Activated CD8-positive, alpha-beta memory T cell treated with anti-CD3 and anti-CD28 coated beads, Interleukin-2, amount 10 ng/mL, durations not matched to agents 7 days and 5 days (primary cell): Measurements from ENCODE around the gene PLAAT4. TPM values are rescaled to one million over a fixed set of nuclear protein-coding genes. Genes with fewer than 3 reads are reported as not detected.
"Not testable (repeated sequence)": the region's sequence is repeated elsewhere in the genome, so short reads cannot be mapped to it uniquely, and the experiment has no call there.

Experiments used
- ATAC-seq: fragments of 150-1000 bp; cut with Tn5 transposase; one replicate; pipeline ENCODE4 v1.10.0; 2021; ENCODE audit warnings: moderate library complexity
- CTCF ChIA-PET: fragments of 350-600 bp; sonication (Branson Sonifier 250); formaldehyde crosslinking; loops from one replicate; lab custom pipeline; 2021; ENCODE audit warnings: antibody characterized with exemption; lab: Charles Lee
- DNase-seq: peaks from one replicate; pipeline ENCODE4 v3.0.0-alpha.2; 2020
- H3K27ac Mint-ChIP-seq: one replicate; pipeline ENCODE4 v1.8.0; 2021; ENCODE audit warnings: mild to moderate bottlenecking, mixed read lengths
- H3K27me3 Mint-ChIP-seq: one replicate; pipeline ENCODE4 v1.8.0; 2021; ENCODE audit warnings: mixed read lengths
- H3K36me3 Mint-ChIP-seq: one replicate; pipeline ENCODE4 v1.8.0; 2021; ENCODE audit warnings: mild to moderate bottlenecking, mixed read lengths
- H3K4me1 Mint-ChIP-seq: one replicate; pipeline ENCODE4 v1.8.0; 2021; ENCODE audit warnings: mixed read lengths
- H3K4me3 Mint-ChIP-seq: one replicate; pipeline ENCODE4 v1.8.0; 2021; ENCODE audit warnings: mild to moderate bottlenecking, moderate library complexity, mixed read lengths
- H3K9me3 Mint-ChIP-seq: one replicate; pipeline ENCODE4 v1.8.0; 2022; ENCODE audit warnings: low read depth, mixed read lengths
- total RNA-seq, 2 experiments: library from RNA; stranded (reverse); gene quantifications; one replicate each; pipeline ENCODE4 v1.2.3, GENCODE V29; 2021

The PLAAT4 gene
- total RNA-seq, 2 experiments from 2014 or later: 85.3 to 128 TPM

DNA sequence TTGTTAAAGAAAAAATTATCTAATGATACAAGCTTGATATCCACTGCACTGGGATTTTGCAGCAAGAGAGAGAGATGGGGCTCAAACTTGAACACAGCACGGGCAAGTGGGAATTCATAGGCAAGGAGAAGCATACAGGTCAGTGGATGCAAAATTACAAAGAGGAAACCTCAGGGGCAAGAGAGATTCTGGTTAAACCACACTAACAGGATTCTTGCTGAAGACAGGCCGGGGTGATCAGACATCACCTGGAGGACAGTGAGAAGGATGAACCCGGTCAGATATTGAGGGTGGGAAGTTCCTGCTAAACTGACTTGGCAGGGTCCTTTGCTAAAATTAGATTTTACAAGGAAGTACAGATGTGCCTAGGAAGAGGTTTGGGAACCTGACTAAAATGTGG is 2.5 kb upstream of the PLAAT4 start:
- DNase-seq (no peak), ATAC-seq (no peak)
- CTCF ChIA-PET: interaction anchor here (1.0 to 1.6 kb wide), 2 partner anchors 18 to 234 kb away, joined by 3 to 4 read pairs; no protein-coding TSS in a partner anchor
- peak overlapping the region; percentile 79 for H3K27ac Mint-ChIP-seq
- peaks cover 3% of the 10 kb centered on the region for H3K36me3 Mint-ChIP-seq
- H3K4me1 Mint-ChIP-seq: peaks cover 77% of the 10 kb centered on the region
- no peaks in the 10 kb centered on the region for H3K9me3 Mint-ChIP-seq
- H3K27me3 Mint-ChIP-seq: no peaks in the 10 kb centered on the region
- no peak overlapping the region for H3K4me3 Mint-ChIP-seq

GRCh38 chr11:63534895-63535461 is 1.6 kb upstream of the PLAAT4 start:
- DNase-seq: peak; percentile 73
- peaks cover 4% of the 10 kb centered on the region for H3K36me3 Mint-ChIP-seq
- H3K27ac Mint-ChIP-seq: peak overlapping the region; percentile 95
- peaks cover 74% of the 10 kb centered on the region for H3K4me1 Mint-ChIP-seq
- peak overlapping the region; percentile 83 for H3K4me3 Mint-ChIP-seq
- no peaks in the 10 kb centered on the region for H3K9me3 Mint-ChIP-seq
- peak; percentile 48 for ATAC-seq
- H3K27me3 Mint-ChIP-seq: no peaks in the 10 kb centered on the region
- CTCF ChIA-PET: interaction anchor here (1.0 to 3.3 kb wide), 5 partner anchors 17 to 233 kb away, joined by 3 to 23 read pairs (median 9); partner anchors contain the start of gene ZFTA

- ATAC-seq (peak; percentile 56), DNase-seq (peak; percentile 90)
- H3K27ac Mint-ChIP-seq: peak overlapping the region; percentile 95
- CTCF ChIA-PET: interaction anchor here (1.1 to 4.4 kb wide), 9 partner anchors 10 to 232 kb away, joined by 3 to 46 read pairs (median 9); partner anchors contain the start of genes PLAAT5 and ZFTA
- H3K9me3 Mint-ChIP-seq: no peaks in the 10 kb centered on the region
- H3K4me1 Mint-ChIP-seq: peaks cover 75% of the 10 kb centered on the region
- no peaks in the 10 kb centered on the region for H3K27me3 Mint-ChIP-seq
- peaks cover 4% of the 10 kb centered on the region for H3K36me3 Mint-ChIP-seq
- peak overlapping the region; percentile 83 for H3K4me3 Mint-ChIP-seq
Observed at GRCh38 chr11:63535734-63536133, 874 bp upstream of the PLAAT4 start.

DNA sequence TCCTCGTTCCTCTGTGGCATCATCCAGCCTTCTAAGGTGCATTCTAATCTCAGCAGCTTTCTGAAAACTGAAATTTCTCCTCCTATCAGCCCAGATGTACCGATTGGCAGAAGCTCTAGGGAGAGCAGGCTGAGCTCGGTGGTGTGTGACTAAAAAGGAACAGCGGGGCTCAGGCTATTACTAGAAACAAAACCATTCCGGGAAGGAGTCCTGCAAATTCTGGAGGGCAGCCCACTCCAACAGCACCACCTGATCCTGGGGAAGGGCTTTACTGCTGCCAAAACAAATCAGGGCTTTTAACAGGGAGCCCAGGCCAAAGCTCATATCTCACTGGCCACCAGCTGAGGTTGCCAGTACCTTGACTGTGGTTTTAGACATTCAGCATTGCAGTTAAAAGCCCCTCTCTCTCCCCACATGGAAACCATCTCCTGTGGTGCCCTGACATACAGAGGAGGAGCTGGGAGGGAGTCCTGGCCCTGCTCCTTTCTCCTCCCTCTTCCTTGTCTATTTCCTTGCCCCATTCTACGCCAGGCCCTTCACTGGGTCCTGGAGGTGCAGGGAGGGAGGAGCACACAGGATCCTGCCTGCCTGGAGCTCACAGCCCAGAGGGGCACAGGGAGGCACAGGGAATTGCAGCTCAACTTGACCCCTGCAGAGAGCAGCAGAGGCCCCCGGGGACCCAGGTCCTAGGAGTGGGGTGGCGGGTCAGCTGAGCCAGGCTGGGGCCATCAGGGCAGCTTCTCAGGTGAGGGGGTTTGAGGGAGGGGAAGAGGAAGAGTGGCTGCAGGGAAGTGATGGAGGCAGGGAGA is 889 bp downstream of the PLAAT4 start:
- CTCF ChIA-PET: interaction anchor here (0.9 to 4.4 kb wide), 18 partner anchors 8 to 945 kb away, joined by 3 to 46 read pairs (median 5); partner anchors contain the start of genes PLAAT5 and ZFTA
- H3K9me3 Mint-ChIP-seq: no peaks in the 10 kb centered on the region
- ATAC-seq: peak; percentile 6

DNA sequence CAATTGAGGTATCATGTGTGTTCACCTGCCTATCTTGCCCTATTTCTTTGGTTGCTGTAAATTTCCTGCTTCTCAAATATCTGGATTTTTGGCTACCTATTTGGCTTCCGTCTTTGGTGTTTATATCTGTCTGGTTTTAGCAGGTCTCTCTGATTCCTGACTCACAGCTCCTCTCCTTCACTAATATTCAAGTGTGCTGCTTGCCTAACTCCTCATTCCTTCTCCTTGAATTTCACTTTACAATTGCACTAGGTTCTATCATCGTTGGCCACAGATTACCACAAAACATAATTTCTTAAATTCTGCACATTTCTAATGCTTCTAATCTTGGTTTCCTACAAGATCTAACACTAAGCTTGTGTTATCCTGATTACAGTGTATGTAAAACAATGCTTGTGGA is 5.9 kb downstream of the PLAAT4 start:
- DNase-seq, H3K4me3 Mint-ChIP-seq, H3K27ac Mint-ChIP-seq, H3K9me3 Mint-ChIP-seq, H3K27me3 Mint-ChIP-seq, ATAC-seq: not testable (repeated sequence)
- H3K36me3 Mint-ChIP-seq: peaks cover 31% of the 10 kb centered on the region
- peaks cover 22% of the 10 kb centered on the region for H3K4me1 Mint-ChIP-seq
- CTCF ChIA-PET: interaction anchor here (1.7 kb wide), 1 partner anchor 9 kb away, joined by 4 read pairs; no protein-coding TSS in a partner anchor

More for the DNA sequence above, 889 bp downstream of the PLAAT4 start:
- Mint-ChIP-seq H3K4me3 (peak overlapping the region; percentile 83), H3K4me1 (peaks cover 66% of the 10 kb centered on the region), H3K27ac (peak overlapping the region; percentile 95), H3K27me3 (no peaks in the 10 kb centered on the region), H3K36me3 (peaks cover 7% of the 10 kb centered on the region)
- peak; percentile 51 for DNase-seq

- DNase-seq (no peak), ATAC-seq (no peak)
- Mint-ChIP-seq H3K4me1 (peaks cover 10% of the 10 kb centered on the region), H3K36me3 (peaks cover 36% of the 10 kb centered on the region), H3K4me3 (no peak overlapping the region), H3K27me3 (no peaks in the 10 kb centered on the region), H3K9me3 (no peaks in the 10 kb centered on the region), H3K27ac (no peak overlapping the region)
- CTCF ChIA-PET: interaction anchor here (0.5 to 1.7 kb wide), 2 partner anchors 8 to 20 kb away, joined by 3 to 4 read pairs; no protein-coding TSS in a partner anchor
Observed at GRCh38 chr11:63543711-63544110, 7.1 kb downstream of the PLAAT4 start.

DNA sequence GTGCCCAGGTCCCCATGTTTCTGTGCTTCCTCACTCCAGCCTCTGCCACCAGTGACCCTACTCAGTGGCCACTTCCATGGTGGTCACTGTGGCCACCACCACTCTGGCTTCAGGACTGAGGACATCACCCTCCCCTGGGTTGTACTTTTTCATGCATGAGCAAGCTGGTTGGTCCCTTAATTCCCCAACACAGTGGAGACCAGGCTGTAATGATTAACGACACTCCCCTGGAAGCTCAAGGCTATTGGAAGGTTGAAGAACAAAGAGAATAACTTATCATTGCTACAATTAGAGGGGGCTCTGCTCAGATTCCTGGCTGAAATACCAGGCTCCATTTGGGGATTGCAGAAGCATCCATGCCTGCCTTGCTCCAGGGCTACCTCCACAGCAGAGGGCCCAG is 10.5 kb downstream of the PLAAT4 start:
- CTCF ChIA-PET: interaction anchor here (0.7 to 1.1 kb wide), 3 partner anchors 10 to 220 kb away, joined by 3 read pairs; partner anchors contain the start of gene PLAAT4
- Mint-ChIP-seq H3K4me3 (no peak overlapping the region), H3K27me3 (no peaks in the 10 kb centered on the region), H3K36me3 (peaks cover 32% of the 10 kb centered on the region), H3K27ac (no peak overlapping the region), H3K4me1 (peaks cover 21% of the 10 kb centered on the region), H3K9me3 (no peaks in the 10 kb centered on the region)
- ATAC-seq: no peak
- DNase-seq: no peak

DNA sequence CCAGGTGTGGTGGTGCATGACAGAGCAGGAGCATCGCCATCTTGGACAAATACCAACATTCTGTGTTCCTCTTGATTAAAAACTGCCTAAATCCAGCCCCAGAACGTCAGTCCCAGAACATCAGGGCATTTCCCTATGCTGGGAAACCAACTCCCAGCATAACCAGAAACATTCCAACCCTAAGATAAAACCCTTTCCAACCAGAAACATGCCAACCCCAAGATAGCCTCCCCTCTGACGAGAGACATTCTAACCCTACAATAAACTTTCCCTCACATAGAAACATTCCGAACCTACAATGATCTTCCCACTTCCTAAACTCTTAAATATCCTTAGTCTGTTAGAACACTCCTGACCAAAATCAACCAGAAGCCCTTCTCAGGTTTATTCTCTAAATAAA is 11.6 kb downstream of the PLAAT4 start:
- no peak overlapping the region for H3K27ac Mint-ChIP-seq
- peaks cover 29% of the 10 kb centered on the region for H3K4me1 Mint-ChIP-seq
- no peak overlapping the region for H3K4me3 Mint-ChIP-seq
- ATAC-seq: no peak
- no peaks in the 10 kb centered on the region for H3K27me3 Mint-ChIP-seq
- H3K36me3 Mint-ChIP-seq: peaks cover 31% of the 10 kb centered on the region
- CTCF ChIA-PET: no interaction called here
- DNase-seq: no peak
- no peaks in the 10 kb centered on the region for H3K9me3 Mint-ChIP-seq

DNA sequence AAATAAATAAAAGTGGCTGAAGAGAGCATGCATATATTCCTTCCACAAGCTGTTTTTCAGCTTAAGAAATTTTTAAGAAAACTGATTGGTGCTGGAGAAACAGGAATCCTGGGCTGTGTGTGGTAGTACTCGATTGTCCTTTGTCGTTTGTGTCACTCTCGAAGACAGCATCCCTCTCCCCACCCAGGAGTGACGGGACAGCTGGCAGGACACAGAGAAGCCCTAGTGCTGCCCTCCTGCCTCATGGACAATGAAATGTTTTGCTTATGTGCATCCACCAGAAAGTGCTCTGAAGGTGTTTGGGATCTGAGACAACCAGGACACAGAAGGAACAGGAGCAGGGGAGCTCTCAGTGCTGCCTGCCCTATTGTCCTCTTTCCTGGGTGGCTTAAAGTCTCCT is 12.8 kb downstream of the PLAAT4 start:
- H3K4me1 Mint-ChIP-seq: peaks cover 41% of the 10 kb centered on the region

DNA sequence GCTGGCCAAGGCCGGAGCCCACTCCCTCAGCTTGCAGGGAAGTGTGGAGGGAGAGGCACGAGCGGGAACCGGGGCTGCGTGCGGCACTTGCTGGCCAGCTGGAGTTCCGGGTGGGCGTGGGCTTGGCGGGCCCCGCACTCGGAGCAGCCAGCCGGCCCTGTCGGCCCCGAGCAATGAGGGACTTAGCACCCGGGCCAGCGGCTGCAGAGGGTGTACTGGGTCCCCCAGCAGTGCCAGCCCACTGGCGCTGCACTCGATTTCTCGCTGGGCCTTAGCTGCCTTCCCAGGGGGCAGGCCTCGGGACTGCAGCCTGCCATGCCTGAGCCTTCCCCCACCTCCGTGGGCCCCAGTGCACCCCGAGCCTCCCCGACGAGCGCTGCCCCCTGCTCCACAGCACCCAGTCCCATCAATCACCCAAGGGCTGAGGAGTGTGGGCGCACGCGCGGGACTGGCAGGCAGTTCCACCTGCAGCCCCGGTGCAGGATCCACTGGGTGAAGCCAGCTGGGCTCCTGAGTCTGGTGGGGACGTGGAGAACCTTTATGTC is 13.6 kb downstream of the PLAAT4 start:
- not testable (repeated sequence) for DNase-seq, H3K27me3 Mint-ChIP-seq, ATAC-seq, H3K9me3 Mint-ChIP-seq, H3K27ac Mint-ChIP-seq, H3K4me3 Mint-ChIP-seq
- CTCF ChIA-PET: interaction anchor here (1.7 kb wide), 1 partner anchor 17 kb away, joined by 4 read pairs; no protein-coding TSS in a partner anchor
- Mint-ChIP-seq H3K36me3 (peaks cover 18% of the 10 kb centered on the region), H3K4me1 (peaks cover 46% of the 10 kb centered on the region)

More for the DNA sequence above, 12.8 kb downstream of the PLAAT4 start:
- no peak for ATAC-seq
- no peak for DNase-seq
- H3K9me3 Mint-ChIP-seq: no peaks in the 10 kb centered on the region
- CTCF ChIA-PET: interaction anchor here (0.9 kb wide), 1 partner anchor 12 kb away, joined by 3 read pairs; no protein-coding TSS in a partner anchor
- H3K27ac Mint-ChIP-seq: no peak overlapping the region
- H3K36me3 Mint-ChIP-seq: peaks cover 26% of the 10 kb centered on the region
- no peak overlapping the region for H3K4me3 Mint-ChIP-seq
- H3K27me3 Mint-ChIP-seq: no peaks in the 10 kb centered on the region

DNA sequence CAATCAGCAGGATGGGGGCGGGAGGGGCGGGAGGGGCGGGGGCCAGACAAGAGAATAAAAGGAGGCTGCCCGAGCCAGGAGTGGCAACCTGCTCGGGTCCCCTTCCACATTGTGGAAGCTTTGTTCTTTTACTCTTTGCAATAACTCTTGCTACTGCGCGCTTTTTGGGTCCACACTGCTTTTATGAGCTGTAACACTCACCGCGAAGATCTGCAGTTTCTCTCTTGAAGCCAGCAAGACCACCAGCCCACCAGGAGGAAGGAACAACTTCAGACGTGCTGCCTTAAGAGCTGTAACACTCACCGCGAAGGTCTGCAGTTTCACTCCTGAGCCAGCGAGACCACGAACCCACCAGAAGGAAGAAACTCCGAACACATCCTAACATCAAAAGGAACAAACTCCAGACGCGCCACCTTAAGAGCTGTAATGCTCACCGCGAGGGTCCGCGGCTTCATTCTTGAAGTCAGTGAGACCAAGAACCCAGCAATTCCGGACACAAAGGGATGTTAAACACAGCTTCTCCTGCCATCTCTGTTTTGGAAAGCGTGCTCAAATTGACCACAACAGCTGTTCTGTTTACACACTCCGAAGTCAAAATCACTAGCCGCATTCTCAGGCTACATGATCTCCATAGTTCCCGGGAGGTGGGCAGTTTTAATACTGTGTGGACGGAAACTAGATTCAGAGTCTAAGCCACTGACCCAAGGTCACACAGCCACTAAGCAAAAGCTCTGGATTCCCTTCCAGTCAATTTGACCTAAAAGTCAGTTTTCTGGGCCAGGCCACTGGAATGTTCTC is 14.7 kb downstream of the PLAAT4 start:
- H3K27ac Mint-ChIP-seq: peak overlapping the region; percentile 88
- no peaks in the 10 kb centered on the region for H3K27me3 Mint-ChIP-seq
- no peaks in the 10 kb centered on the region for H3K9me3 Mint-ChIP-seq
- CTCF ChIA-PET: interaction anchor here (0.9 to 4.3 kb wide), 15 partner anchors 8 to 286 kb away, joined by 3 to 46 read pairs (median 5); partner anchors contain the start of genes ATL3, PLAAT2 and PLAAT4
- DNase-seq: peak; percentile 67
- peaks cover 51% of the 10 kb centered on the region for H3K4me1 Mint-ChIP-seq
- ATAC-seq: peak; percentile 21
- H3K36me3 Mint-ChIP-seq: peaks cover 13% of the 10 kb centered on the region
- H3K4me3 Mint-ChIP-seq: peak overlapping the region; percentile 65

DNA sequence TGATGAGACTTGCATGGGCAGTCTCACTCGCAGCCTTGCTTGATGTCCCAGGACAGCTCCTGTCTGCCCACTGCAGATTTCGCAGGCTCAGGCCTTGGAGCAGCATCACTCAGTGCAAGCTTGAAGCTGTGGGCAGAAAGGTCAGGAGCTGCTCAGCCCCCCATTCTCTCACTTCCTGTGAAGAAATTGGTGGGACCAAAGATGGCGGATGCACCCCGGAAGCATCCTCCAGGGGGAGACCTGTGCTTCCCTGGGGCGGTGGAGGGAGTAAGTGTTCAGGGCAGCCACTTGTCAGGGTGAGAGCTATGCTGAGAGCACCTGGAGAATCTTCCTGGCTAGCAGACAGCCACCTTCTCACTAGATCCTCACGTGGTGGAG is 15.3 kb downstream of the PLAAT4 start:
- Mint-ChIP-seq H3K27me3 (no peaks in the 10 kb centered on the region), H3K4me3 (peak overlapping the region; percentile 65), H3K9me3 (no peaks in the 10 kb centered on the region), H3K27ac (peak overlapping the region; percentile 88), H3K4me1 (peaks cover 51% of the 10 kb centered on the region), H3K36me3 (peaks cover 8% of the 10 kb centered on the region)
- ATAC-seq: peak; percentile 56
- DNase-seq: peak; percentile 73
- CTCF ChIA-PET: interaction anchor here (0.9 to 4.3 kb wide), 14 partner anchors 8 to 285 kb away, joined by 3 to 46 read pairs (median 6); partner anchors contain the start of genes ATL3, PLAAT2 and PLAAT4
